NCI-H146 (cell line): ENCODE measurements around the gene KIAA0825.
A peak's percentile ranks its signal among the peaks of the same experiment; 100 is the strongest.

Source experiments
- DNase-seq: peaks from one replicate; lab custom pipeline; 2025; lab: John Stamatoyannopoulos, UW

The KIAA0825 gene

DNA sequence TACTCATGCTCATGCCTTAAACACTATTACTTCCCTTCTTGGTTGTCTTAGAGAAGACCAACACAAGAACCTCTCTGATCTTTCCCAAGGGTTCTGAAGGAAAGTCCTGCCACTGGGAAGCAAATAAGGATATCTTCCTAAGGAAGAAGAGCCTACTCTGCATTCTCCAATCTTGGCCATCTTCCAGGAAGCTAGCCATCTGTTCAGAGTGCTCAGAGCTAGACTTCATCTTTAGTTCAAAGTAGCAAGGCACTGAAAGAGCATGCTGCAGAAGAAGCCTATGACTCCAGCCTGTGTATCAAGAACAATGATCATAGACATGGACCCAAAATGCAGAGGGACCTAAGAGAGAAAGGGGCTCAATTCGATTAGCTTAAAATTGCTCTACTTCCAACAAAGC is 114.7 kb downstream of the KIAA0825 start:
- DNase-seq: no peak

DNA sequence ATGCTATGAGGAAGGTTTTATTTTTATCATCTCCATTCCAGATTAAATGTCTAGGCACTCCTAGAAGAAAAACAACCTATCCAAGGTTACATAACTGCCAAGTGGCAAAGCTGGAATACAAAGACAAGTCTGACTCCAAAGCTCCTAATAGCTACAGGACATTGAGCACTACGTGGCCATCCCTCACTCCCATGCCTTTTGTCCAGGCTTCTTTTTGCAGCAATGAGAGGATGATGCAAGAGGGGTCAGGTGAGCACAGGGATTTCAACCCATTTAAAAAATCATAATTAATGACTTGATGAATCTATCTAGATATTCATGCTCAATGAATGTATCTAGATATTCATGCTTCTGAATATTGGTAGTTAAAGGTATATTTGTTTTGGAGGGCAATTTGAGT is 117.0 kb downstream of the KIAA0825 start:
- DNase-seq: no peak

DNA sequence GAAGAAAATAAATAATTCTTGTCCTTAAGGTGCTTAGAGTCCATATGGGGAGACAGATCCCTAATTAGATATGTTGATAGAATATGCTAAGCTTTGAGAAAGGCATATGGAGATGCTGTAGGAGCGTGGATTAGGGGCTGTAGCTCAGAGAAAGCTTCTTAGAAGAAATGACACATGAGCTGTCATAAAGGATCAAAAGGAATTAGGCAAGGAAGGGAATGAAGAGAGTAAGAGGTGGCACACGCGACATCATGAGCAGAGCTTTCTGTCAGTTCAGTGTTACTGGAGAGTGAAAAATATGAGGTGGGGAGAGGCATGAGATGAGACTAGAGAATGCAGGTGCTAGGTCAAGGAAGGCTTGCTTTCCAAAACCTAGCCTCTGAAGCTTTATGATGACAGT is 118.6 kb downstream of the KIAA0825 start:
- DNase-seq: no peak

DNA sequence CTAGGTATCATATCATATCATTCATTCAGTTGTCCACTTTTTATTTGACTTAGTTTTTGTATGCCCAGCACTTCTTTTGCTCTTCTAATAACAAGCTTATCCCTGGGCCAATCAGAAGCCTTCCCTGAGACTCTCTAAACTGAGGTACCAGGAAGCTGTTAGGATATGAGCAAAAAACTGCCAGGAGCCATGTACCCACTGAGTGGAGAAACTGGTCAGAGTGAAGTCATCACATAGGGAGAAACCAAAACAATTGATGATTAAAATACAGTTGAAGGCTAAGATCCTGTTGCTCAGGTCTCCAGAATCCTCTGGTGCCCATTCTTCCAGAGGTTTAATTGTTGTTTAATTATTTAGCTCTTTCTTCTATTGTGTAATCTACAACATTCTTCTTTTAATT is 120.2 kb downstream of the KIAA0825 start:
- no peak for DNase-seq

DNA sequence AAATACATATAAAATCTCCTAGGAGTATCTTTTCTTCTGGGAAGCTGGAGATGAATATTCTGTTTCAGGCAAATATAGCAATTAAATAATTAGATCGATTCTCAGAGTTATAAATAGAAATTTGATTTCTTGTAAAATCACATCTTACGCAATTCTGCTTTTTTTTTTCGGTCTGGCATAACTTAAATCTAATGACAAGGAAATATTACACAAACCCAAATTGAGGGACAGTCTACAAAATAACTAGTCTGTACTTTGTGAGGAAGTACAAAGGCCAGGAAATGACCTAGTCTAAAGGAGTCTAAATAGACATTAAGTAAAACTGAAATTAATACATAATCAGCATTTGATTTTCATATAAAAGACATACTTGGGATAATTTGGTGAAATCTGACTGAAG is 133.3 kb downstream of the KIAA0825 start:
- no peak for DNase-seq

DNA sequence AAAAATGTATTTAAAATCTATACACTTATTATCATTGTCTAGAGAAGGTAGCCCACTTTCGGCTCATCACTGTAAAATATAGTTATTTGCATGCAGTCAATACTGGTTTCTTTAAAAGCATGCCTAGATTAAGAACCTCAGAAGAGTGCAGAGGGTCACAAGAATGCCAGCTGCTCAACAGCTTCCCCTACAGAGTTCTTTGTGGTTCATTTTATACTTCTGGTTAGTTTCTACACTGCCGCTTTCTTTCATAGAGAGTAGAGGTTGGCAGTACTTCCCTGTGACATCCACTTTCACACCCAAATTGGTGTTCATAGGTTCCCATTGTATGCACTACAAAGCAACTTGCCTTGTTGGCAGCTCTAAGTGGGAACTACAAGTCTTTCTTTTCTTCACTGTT is 137.3 kb downstream of the KIAA0825 start:
- no peak for DNase-seq

DNA sequence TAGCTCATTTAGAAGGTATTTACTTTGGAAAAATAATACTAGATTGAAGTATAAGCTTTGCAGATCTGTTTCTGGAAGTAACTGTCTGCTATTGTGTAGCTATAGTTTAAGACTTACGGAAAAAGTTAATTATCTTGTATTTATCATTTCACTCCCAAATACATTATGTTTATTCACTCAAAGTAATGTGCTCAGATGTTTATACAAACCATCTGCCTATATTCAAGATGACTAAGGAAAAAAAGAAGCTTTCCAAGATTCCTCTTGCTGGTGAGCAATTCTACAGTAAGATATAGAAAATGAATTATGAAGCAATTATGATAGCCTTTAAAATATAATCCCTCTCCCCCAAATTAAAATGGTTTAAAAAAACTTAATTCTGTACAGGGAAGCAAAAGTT is 137.9 kb downstream of the KIAA0825 start:
- no peak for DNase-seq

DNA sequence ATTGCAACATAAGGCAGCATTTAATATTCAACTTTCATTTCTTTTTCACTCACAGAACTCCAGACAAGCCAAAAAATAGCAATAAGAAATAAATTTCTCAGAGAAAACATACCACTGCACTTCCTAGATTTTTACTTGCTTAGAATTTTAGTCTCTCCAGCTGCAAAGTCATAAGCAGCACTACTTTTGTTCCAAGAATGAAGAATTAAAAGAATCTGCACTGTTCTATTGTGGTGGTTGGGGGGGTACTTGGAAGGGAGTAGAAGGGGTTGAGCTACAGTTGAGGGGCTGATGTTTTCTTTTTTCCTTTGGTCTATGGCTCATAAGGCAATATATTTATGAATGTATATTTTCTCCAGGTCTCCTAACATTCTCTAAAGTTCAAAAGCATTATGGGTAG is 144.5 kb downstream of the KIAA0825 start:
- no peak for DNase-seq

DNA sequence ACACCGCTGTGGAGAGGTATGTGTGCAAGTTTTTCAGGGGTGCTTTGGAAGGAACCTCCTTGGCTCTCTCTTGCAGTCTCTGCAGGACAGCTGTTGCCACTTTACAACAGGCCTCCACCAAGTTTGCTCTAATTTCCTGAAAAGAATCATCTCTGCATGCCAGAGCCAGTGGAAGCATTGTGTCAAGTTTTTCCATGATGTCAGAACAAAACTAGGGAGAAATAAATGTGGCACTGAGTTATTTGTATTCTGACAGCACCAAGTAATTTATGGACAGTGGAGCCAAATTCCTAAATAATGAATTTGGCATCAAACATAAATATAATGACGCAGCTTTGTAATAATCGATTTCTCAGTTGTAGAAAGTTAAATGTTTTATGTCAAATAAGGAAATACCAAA is 146.9 kb downstream of the KIAA0825 start:
- no peak for DNase-seq

DNA sequence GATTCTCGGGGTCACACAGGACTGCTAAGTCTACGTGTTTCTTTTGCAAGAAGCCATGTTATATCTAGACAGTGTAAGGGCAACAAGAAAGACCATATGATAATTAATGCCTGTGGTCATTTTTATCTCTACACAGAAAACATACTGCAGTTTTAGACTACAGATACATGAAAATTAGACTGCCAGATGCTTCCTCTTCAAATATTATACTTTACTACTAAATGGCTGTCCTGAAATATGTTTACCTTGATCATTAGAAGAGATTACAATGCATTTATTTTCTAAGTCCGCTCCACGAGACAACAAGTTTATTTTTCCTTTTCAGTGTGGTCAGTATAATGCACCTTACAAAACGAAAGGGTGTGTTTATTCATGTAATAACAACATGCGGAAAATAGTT is 147.6 kb downstream of the KIAA0825 start:
- peak; percentile 17 for DNase-seq

DNA sequence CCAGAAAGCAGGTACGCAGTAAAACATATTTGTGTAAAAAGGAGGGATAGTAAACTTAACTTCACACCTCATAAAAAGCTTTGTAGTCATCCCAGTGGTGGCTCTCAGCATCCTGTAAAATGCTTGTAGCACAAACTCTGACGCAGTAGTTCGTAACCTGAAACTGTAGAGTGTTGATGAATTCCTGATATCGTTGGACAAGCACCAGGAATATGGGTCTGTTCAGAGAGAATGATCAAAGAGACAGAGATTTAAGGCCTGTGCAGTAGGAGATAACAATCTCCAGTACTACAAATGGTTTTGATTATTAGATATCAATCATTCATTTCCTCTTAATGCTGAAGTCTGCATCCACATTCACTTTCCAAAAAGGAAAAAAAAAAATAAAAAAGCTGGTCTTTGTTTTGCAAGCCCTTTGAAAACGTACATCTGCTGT is 148.5 kb downstream of the KIAA0825 start:
- peak; percentile 63 for DNase-seq

DNA sequence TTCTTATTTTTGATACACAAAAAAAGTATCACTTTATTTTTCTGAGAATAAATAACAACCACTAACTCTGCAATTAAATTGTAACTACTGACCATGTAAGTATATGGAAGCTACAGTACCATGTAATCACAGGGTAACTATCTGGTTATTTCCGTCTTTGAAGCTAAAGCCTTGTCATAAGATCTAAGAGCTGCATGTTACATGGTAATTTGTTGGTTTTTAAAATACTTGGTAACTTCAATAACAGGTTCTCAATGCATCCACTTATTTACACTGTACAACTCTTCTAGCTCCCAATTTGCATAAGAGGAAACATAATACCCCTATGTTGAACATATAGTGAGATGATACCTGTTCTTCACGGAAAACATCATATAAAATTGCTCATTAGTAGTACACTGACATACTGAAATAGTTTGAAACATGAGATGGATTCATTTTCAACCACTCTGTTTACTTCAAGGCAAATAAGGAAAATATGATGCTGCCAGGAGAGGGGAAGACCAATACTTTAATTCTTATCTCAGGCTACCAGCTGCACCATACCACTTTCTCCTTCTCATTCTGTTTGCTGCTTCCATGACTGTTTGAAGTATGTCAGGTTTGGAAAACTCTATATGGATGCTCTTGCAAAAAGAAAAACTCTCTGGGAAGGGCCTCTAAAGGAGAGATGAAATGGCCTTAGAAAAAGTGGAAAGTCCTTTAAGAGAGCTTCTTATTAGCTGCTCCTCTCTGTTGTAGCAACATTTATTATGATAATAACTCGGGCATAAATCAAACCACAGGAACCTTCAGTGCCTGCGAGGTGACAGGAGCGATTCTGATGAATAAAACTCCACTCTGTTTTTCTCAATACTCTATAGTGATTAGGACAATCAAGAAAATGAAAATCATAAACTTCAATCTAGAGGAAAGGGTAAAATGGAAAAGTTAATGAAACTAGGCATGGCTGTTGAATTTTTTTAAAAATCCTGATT is 150.2 kb downstream of the KIAA0825 start:
- DNase-seq: peak; percentile 15

DNA sequence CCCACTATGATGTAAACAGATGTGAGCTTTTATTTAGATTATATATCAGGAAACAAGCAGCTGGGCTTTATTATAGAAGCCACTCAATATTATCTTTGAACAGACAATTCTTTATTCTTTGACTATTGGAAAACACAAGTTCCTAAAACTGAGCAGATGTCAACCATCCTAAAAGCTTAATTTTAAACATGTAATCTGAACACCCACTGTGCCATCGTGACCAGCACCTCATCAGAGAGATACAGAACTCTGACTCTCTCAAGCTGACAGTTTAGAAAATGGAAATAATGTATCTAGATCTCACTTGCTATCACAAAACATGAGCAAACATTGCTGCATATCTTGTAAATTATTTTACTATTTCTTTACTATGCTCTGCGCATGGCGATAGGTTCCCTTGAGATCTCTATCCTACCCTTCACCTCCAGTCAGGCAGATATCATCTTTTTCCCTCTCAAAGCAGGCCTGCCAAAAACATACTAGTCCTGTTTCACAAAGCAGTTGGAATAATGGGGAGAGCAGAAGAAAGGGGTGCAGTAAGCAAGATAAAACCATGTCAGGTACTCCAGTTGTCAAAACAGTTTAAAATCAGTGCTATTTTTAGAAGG is 151.0 kb downstream of the KIAA0825 start:
- no peak for DNase-seq

DNA sequence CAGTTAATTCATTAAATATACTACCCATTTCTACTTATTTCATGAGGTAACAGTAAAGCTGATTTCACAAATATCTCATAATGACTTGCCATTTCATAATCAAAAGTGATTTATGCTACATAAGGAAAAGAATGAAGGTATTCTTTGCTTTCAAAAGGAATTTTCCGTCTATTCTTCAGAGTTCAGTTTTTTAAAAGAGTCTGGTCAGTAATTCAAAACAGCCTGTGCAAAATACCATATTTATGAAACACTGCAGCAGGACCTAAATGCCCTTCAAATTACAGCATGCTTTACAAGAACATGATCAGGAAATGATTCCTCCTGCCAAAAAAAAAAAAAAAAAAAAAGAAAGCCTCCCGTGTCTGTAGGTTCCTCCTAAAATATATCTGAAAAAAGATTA is 154.7 kb downstream of the KIAA0825 start:
- DNase-seq: no peak

DNA sequence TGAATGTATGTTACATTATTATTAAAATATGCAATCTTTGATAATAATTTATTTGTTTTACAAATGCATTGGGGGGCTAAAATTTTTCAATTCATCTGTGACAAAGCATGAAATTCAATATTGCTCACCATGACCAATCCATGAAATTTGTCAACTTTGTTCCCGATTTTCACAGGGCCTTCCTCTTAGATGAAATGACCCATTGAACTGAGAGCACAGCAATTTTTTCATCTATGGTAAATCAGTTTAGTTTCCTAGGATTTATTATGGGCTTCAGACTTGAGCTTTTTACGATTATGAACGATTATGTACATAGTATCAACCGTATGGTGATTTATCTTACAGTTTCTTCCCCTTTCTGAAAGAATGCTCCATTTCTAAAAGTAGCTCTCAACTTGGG is 157.3 kb downstream of the KIAA0825 start:
- no peak for DNase-seq

DNA sequence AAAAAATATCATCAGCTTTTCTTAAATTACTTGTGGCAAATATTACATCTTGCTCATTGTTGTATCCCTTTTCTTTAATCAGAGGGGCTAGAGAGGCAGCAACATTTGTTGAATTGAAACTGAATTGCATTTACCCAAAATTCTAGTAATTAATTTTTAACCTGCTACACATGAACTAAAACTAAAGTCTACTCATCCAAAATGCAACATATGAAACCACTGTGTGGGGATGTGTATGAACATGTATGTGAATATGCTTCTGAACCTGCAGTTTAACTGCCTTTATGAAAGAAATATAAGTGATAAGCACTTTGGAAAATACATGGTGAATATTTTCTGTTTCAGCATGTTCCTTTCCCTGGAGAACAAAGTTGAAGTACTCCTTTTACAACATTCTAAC is 158.5 kb downstream of the KIAA0825 start:
- DNase-seq: no peak

DNA sequence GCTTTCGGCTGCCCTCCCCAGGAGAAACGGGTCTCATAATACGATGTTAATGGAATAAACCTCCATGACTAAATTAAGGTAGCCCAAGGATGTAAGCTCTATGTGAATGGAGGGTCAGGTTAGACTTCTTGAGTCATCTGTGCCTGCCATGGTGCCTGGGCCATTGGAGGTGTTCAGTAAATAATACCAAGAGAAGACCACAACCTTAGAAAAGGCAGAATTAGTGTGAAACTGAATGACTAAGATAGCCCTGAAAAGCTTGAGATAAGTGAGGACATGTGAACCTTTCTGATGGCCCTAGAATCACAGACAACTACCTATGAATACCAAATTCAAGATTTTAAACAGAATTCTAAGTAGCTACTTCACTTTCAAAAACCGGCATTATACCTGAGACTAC is 160.6 kb downstream of the KIAA0825 start:
- no peak for DNase-seq

DNA sequence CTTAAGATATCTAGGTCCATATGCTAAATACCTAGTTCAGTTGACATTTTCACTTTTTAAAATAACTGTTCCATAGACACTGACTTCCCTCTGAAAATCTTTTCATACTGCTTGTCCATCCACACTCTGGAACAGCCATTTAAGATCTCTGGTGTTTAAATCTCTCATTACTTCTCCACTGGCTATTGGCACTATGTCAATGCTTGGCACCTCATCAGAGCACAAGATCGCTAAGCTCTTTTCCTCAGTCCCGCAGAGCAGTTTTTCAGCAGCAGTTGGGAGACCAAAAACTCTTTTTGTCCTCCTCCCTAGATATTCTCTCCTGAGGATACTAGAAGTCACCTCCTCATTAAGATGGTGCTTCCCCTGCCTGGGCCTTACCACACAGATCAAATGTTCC is 172.7 kb downstream of the KIAA0825 start:
- no peak for DNase-seq

DNA sequence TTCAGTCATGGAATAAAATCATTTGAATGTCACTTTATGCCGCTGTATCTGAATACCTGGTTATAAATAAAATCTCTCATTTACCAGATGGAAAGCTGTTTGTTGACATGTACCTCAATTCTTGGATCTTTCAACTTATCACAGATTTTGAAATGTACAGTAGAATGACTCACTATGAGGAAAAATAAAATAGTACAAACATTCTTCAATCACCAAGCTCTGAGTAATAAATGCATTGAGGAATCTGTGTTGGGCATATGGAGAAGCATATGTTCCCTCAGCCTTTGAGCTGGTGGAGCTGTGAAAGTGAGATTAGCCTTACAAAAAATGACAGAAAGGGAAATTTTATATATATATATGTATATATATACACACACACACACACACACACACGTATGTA is 175.4 kb downstream of the KIAA0825 start:
- DNase-seq: no peak

DNA sequence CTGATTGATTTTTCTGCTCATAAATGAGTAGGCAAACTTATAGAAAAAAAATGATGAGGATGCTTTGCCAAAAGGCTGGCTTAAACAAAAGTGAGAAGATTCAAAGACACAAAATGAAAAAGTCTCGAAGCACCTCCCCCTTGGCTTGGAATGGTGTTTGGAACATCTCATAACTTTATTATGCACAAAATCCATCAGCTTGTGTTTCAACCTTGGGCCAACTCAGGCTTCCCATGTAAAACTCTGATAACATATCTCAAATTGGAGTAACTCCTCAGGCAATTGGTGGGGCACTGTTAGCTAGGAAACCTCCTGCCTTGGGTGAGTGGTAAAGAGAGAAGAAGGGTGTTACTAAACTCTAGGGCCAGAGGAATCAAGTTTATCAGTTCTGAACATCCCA is 176.3 kb downstream of the KIAA0825 start:
- no peak for DNase-seq

DNA sequence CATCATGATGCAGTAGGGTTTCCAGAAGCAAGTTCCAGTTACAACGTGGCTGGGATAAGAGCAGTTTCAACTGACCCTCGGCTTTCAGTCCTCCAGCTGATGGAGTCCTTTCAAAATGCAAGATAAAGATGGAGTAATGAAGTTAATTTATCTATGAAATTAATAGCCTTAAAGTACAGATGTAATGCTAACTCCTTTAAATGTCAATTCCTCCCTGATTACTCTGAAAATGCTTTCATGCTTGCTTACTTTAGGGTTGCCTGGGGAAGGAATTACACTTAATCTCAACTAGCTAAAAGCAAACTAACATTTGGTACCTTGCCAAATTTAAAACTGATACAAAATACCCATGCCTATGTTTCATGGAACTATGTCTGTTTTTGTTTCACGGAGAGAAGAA is 178.4 kb downstream of the KIAA0825 start:
- peak; percentile 45 for DNase-seq

DNA sequence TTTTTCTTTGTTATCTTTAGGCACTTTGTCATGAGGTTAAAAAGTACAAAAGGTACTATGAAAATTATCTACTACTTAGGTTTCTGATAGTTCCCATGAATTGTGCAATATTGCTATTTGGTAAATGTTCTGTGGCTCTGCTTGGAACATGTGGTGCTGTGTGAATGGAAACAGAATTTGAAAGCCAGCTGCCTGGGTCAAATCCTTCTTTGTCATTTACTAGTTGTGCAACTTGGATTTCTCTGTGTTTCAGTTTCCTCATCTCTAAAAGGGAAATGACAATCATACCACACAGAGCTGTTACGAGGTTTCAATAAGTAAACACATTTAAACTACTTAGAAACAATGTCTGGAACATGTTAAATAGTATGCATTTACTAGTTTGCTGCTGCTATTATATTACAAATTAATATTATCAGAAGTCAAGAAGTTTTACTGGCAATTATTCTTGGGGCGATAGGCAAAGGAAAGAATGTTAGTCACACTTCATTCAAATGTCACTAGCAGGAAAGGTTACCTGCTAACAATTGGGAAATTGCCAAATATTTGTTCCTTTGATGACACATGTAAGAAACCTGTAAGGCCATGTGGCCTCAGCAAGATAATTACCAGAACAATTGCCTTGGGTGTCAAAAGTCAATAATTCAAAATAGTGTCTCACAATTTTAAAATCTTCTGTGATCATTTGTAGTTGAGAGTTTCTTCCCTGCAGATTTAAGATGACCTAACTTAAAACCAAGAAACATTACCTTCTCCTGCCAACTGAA is 184.8 kb downstream of the KIAA0825 start:
- peak; percentile 27 for DNase-seq

DNA sequence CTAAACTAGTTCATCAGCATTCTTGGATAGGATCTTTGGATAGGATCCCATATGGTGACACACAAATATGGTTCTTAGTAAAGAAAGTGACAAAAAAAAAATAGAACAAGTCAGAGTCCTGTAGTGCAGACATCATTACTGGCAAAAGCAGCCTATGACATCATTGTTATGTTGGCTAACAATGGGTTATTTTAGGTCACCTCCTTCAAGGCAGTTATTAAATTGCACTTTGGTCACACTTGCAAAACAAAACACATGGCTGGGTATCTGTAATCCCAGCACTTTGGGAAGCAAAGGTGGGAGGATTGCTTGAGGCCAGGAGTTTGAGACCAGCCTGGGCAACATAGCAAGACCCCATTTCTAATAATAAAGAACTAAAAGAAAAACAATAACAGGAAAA is 185.9 kb downstream of the KIAA0825 start:
- no peak for DNase-seq
